Peyer's patch (tissue), 4 donors: ENCODE results near the gene CACNA1I.

Experiments used
- CTCF ChIP-seq, 6 experiments: fragments of 450-650 bp in 4 of 6; fragments of 200-600 bp in 2 of 6; sonication (generic) in 1 of 6; IDR thresholded peaks; one replicate each; pipeline ENCODE4 v1.5.1; 2017 to 2019; ENCODE audit warnings: antibody characterized with exemption in 6 of 6, mild to moderate bottlenecking in 3 of 6, moderate library complexity in 1 of 6
- POLR2A ChIP-seq, 2 donors: fragments of 450-650 bp; IDR thresholded peaks; one replicate each; pipeline ENCODE4 v1.5.1; 2017; ENCODE audit warnings: antibody characterized with exemption in 2 of 2, mild to moderate bottlenecking in 2 of 2, moderate library complexity in 2 of 2

GRCh38 chr22:39666926-39667325 lies 96.4 kb downstream of the CACNA1I start:
- TF ChIP-seq CTCF (IDR thresholded peaks at IDR 0.05), result no peak
- no peak for TF ChIP-seq POLR2A (IDR thresholded peaks at IDR 0.05)
